AG04449 (cell line): ENCODE results near the gene RANBP3.
"Not testable (repeated sequence)": the region's sequence is repeated elsewhere in the genome, so short reads cannot be mapped to it uniquely, and the experiment has no call there.

Experiments
- CTCF ChIA-PET: fragments of 350-600 bp; formaldehyde crosslinking; extraction: SDS; loops from one replicate; lab custom pipeline; 2021; ENCODE audit warnings: antibody characterized with exemption; lab: Yijun Ruan, JAX
- POLR2A ChIA-PET: fragments of 400-600, 350-600 bp; formaldehyde crosslinking; extraction: SDS; loops from one replicate; lab custom pipeline; 2020; ENCODE audit warnings: antibody characterized with exemption, inconsistent platforms; lab: Yijun Ruan, JAX
- DNase-seq: peaks from one replicate; pipeline ENCODE4 v3.0.0-alpha.2; 2010; ENCODE audit warnings: low read depth, low spot score
- H3K4me3 ChIP-seq: 2 replicates; pipeline ENCODE4 v1.5.1; 2011; ENCODE audit warnings: low read depth, mild to moderate bottlenecking, control low read depth, low read length
- TF ChIP-seq, protein P1 (sequence below): IDR thresholded peaks from one replicate; pipeline ENCODE4 v1.5.1; 2011; ENCODE audit warnings: mild to moderate bottlenecking, moderate library complexity, low read length, control low read depth, inconsistent platforms; ENCODE audit not compliant: insufficient read depth; ENCODE audit errors: missing control alignments

Gene RANBP3

DNA sequence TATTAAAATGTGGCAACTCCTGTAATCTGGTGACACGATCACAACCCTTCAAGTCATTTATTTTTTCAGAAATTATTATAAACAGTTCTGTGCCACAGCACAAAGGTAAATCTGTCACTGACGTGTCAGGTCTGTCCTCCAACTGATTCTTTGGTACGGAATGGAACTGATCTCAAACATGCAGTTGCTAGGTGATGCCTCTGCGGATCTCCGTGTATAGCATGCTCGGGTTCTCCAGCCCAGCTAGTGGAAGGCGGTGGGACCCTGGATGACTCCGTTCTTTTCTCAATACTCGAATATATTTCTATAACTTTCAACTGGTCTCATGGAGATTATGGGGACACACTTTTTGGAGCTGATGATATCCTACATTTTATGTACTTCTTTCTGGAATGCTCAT lies 11.0 kb downstream of the RANBP3 start:
- no peak for DNase-seq
- TF ChIP-seq, protein P1, sequence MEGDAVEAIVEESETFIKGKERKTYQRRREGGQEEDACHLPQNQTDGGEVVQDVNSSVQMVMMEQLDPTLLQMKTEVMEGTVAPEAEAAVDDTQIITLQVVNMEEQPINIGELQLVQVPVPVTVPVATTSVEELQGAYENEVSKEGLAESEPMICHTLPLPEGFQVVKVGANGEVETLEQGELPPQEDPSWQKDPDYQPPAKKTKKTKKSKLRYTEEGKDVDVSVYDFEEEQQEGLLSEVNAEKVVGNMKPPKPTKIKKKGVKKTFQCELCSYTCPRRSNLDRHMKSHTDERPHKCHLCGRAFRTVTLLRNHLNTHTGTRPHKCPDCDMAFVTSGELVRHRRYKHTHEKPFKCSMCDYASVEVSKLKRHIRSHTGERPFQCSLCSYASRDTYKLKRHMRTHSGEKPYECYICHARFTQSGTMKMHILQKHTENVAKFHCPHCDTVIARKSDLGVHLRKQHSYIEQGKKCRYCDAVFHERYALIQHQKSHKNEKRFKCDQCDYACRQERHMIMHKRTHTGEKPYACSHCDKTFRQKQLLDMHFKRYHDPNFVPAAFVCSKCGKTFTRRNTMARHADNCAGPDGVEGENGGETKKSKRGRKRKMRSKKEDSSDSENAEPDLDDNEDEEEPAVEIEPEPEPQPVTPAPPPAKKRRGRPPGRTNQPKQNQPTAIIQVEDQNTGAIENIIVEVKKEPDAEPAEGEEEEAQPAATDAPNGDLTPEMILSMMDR, result no peak
- CTCF ChIA-PET, result interaction anchor here (0.9 to 8.1 kb wide), 20 partner anchors 12 to 163 kb away, joined by 3 to 151 read pairs (median 8); partner anchors contain the start of genes CAPS, NDUFA11, NRTN and RANBP3
- POLR2A ChIA-PET, result interaction anchor here (1.5 kb wide), 1 partner anchor 11 kb away, joined by 3 read pairs; the partner anchor contains the start of gene RANBP3
- H3K4me3 ChIP-seq, result no peak overlapping the region

DNA sequence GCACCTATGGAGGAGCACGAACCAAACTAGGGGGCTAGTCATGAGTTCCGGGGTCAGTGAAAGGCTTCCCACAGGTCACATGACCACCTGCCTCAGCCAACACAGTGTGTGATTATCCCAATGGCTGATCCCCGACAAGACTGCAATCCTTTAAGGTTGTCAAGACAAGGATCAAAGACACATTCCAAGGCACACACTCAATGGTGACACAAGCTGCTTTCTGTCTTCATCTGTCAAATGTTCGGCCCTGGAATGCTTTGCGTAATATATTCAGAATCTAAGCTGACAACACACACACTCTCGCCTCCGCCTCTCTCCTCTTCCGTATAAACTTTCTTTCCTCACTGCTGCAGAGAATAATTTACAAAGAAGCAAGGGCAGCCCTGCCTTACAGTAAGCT lies 11.7 kb downstream of the RANBP3 start:
- H3K4me3 ChIP-seq, result no peak overlapping the region
- no peak for DNase-seq
- TF ChIP-seq, protein P1, result no peak
- ChIA-PET POLR2A (interaction anchor here (1.5 kb wide), 1 partner anchor 12 kb away, joined by 3 read pairs; the partner anchor contains the start of gene RANBP3), CTCF (interaction anchor here (0.8 to 8.1 kb wide), 13 partner anchors 11 to 162 kb away, joined by 3 to 151 read pairs (median 19); partner anchors contain the start of genes CAPS, NDUFA11, NRTN and RANBP3)

DNA sequence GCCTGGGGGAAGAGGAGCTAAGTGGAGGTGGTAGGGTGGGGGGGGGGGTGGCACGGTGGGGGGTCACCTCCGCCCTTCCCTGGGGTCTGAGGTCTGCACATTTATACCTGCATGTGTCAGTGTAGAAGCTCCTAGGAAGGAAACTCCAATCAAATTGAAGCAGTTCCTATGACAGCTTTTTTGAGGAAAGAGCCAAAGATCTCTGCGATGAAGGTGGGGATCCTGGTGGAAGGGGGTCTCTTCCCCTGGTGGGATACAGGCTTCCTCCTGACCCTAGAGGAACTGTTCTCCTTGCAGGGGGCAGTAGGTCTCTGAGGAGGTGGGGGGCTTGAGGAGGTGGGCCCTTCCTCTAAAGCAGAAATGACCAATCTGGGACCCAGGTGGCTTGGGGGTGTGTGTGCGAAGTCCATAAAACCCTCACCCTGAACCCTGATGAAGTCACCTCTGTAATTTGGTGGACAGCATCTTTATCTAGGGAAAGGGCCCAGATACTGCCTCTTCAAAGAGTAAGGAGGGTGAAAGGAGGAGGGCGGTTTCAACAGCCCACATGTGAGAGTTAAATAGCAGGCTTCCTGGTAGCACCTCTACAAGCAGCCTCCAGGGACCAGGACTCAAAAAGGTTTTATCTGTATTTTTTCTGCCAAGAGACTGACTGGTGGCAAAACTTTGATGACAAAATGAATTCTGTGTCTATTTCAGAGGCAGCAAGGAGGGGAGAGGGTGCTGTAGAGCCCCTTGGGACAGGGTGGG lies 12.9 kb downstream of the RANBP3 start:
- CTCF ChIA-PET, result interaction anchor here (1.0 to 5.4 kb wide), 4 partner anchors 8 to 161 kb away, joined by 3 to 91 read pairs (median 5); partner anchors contain the start of genes NRTN and RANBP3
- POLR2A ChIA-PET, result no interaction called here

DNA sequence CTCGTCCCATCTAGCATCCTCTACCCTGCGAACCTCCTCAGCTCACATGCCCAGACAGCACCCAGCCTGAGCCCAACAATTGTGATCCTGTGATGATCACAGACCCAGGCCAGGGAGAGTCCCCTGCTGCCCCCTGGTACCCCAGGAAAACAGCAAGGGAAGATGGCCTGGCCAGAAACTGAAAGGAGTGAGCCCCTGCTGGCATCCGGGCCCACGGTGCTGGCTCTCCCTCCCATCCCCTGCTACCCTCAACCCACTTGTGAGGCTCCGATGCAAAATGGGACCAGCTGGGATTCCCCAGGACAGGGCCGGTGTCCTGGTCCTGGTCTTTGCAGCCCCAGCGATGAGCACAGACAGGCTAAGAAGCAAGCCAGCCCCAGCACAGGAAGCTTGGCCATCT lies 14.1 kb downstream of the RANBP3 start:
- ChIA-PET POLR2A (no interaction called here), CTCF (interaction anchor here (1.2 to 5.4 kb wide), 3 partner anchors 12 to 23 kb away, joined by 3 to 91 read pairs (median 3); partner anchors contain the start of gene RANBP3)
- no peak overlapping the region for H3K4me3 ChIP-seq
- TF ChIP-seq, protein P1, result no peak
- no peak for DNase-seq

More for the DNA sequence above, 12.9 kb downstream of the RANBP3 start:
- DNase-seq, result no peak
- no peak overlapping the region for H3K4me3 ChIP-seq
- TF ChIP-seq, protein P1, result no peak

DNA sequence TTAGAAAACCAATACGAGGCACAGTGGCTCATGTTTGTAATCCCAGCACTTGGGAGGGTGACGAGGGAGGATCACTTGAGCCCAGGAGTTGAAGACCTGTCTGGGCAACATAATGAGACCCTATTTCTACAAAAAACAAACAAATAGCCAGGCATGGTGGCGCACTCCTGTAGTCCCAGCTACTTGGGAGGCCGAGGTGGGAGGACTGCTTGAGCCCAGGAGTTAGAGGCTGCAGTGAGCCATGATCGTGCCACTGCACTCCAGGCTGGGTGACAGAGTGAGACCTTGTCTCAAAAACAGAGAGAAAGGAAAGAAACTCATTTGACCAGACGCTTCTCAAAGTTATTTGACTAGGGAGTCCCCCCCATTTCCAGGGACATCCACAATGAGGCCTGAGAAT lies 14.7 kb downstream of the RANBP3 start:
- CTCF ChIA-PET, result interaction anchor here (1.2 to 2.0 kb wide), 4 partner anchors 8 to 159 kb away, joined by 3 to 13 read pairs (median 5); partner anchors contain the start of gene NRTN
- DNase-seq, H3K4me3 ChIP-seq, POLR2A ChIA-PET: not testable (repeated sequence)

DNA sequence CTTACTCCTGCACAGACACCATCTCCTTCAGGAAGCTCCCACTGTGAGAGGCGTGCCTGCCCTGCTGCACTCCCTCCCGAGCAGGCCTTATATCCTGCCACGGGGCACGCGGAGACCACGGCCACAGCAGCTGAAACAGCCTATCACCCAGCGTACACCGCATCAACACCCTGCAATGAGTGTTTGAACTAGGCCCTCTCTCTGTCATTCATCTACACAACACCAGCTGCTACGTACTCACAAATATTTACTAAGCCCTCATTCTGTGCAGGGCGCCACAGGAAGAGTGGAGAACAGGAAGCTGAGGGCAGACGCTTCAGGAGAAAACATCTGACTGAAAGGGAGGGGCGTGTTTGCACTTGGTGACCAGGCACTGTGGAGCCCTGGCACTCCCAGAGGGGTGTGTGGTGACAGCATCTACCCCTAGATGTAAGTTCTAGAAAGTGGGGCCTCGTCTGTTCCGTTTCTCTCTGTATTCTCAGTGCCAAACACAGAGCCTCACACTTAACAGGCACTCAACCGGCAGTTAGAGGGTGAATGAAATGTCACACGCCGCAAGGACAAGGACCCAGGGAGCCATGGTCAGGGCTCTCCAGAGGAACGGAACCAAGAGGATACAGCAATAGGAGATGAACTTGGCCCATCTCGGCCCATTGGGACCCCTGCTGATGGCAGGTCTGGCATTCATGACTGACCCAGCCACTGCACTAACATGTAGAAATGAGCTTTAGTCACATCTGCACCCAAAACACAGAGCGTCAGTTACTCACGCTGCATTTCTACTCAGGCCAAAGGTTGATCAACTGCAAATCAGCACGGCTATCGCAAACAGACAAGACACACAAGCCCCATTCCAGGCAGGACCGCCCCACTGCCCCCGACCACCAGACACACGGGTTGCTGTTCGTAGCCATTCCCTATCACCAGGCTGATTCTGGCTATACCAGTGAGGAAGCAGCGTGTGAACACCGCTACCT lies 15.7 kb downstream of the RANBP3 start:
- ChIA-PET POLR2A (interaction anchor here (0.6 kb wide), 1 partner anchor 242 kb away, joined by 3 read pairs; the partner anchor contains the start of genes CATSPERD and LONP1), CTCF (interaction anchor here (1.0 to 2.0 kb wide), 4 partner anchors 9 to 158 kb away, joined by 5 to 13 read pairs (median 6); partner anchors contain the start of gene NRTN)
- H3K4me3 ChIP-seq, result no peak overlapping the region
- TF ChIP-seq, protein P1, result no peak
- DNase-seq, result no peak

DNA sequence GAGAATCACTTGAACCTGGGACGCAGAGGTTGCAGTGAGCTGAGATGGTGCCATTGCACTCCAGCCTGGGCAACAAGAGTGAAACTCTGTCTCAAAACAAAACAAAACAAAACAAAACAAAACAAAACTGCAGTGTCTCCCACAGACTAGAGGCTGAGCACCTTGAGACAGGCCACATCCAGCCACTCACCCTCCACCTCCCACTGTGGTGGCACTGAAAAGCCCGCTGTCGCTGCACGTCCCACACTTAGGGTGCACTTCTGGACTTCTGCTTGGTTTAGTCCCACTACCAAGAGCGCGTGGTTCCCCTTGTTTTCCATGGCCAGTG lies 16.3 kb downstream of the RANBP3 start:
- CTCF ChIA-PET, result interaction anchor here (1.0 to 2.0 kb wide), 4 partner anchors 9 to 158 kb away, joined by 5 to 13 read pairs (median 6); partner anchors contain the start of gene NRTN
- H3K4me3 ChIP-seq, POLR2A ChIA-PET, DNase-seq: not testable (repeated sequence)
